IPS-18c (cell line): Measurements from ENCODE around the gene DHRS13.
"Not testable (repeated sequence)": the region's sequence is repeated elsewhere in the genome, so short reads cannot be mapped to it uniquely, and the experiment has no call there.

Experiments used
- H3K4me3 ChIP-seq: 2 replicates; pipeline ENCODE4 v1.7.0; 2013; ENCODE audit warnings: low read depth, mild to moderate bottlenecking, low read length, moderate library complexity; ENCODE audit not compliant: insufficient read depth
- H3K9me3 ChIP-seq: one replicate; pipeline ENCODE4 v1.6.1; 2013; ENCODE audit warnings: mild to moderate bottlenecking, low read length, moderate library complexity; ENCODE audit not compliant: control insufficient read depth, insufficient read depth

The DHRS13 gene

GRCh38 chr17:28940675-28941074 lies 37.8 kb upstream of the DHRS13 start:
- no peak overlapping the region for H3K4me3 ChIP-seq
- no peaks in the 10 kb centered on the region for H3K9me3 ChIP-seq

DNA sequence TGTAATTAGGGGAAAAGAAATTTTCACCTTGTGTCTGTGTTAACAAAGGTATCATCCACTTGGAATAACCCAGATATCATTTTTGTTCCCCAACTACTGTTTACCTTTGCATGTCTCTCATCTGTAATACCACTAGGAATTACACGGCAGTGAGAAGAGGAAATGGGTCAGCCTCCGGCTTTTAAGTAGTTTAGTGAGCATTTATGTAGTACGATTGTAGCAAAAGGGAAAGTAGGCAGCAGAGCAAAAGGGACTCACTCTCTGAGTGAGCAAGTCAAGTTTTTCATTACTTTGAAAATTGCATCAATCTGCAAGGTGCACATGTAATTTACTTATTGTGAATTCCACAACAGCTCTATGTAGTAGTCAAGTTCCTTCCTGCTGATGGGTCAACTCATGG lies 37.3 kb upstream of the DHRS13 start:
- no peak overlapping the region for H3K4me3 ChIP-seq
- no peaks in the 10 kb centered on the region for H3K9me3 ChIP-seq

DNA sequence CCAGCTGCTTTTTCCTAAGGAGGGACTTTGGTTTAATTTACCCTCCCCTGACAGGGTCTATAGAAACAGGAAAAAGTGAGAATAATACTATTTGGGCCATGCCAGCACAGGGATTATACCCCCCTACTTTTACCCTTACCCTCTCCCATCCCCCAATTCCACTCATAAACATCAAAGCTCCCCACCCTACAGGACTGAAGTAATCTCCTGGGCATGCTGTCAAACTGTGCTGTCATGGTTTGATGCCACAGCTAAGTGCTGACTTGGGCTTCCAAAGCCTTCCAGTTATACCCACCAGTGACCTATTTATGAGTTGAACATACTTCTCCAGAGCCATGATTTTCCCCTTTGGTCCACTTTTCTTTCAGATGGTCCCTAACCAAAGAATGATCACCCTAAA lies 35.7 kb upstream of the DHRS13 start:
- no peaks in the 10 kb centered on the region for H3K9me3 ChIP-seq
- H3K4me3 ChIP-seq, result no peak overlapping the region

DNA sequence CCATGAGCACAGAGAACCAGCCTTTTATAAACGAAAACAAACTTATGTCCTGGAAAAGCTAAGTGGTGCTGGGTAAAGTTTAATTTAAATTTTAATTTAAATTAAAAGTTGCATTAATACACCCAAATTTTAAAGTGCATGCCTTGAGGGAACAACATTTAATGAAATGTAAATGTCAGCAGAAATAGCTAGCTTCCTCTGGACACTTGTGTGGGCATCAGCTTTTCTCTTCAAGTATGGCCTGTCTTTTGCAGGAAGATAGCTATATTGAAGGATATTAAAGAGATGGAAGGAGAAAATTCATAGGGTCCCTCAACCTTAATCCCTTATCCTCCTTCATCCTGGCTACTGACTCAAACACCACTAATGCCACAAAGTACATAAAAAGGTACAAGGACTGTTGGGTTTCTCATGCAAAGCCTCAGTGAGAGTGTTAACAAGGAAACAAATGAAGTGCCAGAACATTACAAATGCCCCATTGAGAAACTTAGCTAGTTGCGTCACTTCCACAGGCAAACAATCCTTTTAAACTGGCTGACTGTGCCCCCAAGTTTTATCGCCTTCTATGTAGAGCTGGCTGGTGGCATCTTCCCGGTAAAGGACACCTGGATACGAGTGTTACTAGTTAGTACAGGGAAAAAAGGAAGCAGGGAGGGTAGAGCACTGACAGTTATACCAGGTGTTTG lies 34.3 kb upstream of the DHRS13 start:
- Histone ChIP-seq H3K4me3 (no peak overlapping the region), H3K9me3 (no peaks in the 10 kb centered on the region)

- Histone ChIP-seq H3K9me3 (no peaks in the 10 kb centered on the region), H3K4me3 (no peak overlapping the region)
Observed at GRCh38 chr17:28935744-28936460, 33.0 kb upstream of the DHRS13 start.

DNA sequence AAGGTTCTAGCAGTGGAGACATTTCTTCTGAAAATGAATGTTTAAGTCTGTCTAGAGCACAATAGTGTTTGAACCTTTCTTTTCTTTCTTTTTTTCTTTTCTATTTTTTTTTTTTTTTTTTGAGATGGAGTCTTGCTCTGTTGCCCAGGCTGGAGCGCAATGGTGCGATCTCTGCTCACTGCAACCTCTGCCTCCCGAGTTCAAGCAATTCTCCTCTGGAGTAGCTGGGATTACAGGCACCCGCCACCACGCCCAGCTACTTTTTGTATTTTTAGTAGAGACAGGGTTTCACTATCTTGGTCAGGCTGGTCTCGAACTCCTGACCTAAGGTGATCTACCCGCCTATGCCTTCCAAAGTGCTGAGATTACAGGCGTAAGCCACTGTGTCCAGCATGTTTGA lies 31.6 kb upstream of the DHRS13 start:
- not testable (repeated sequence) for H3K9me3 ChIP-seq

GRCh38 chr17:28929787-28930186 lies 26.9 kb upstream of the DHRS13 start:
- H3K4me3 ChIP-seq, result no peak overlapping the region
- H3K9me3 ChIP-seq, result no peaks in the 10 kb centered on the region

More for the DNA sequence above, 31.6 kb upstream of the DHRS13 start:
- not testable (repeated sequence) for H3K4me3 ChIP-seq

GRCh38 chr17:28928061-28928460 lies 25.2 kb upstream of the DHRS13 start:
- no peak overlapping the region for H3K4me3 ChIP-seq
- H3K9me3 ChIP-seq, result no peaks in the 10 kb centered on the region

DNA sequence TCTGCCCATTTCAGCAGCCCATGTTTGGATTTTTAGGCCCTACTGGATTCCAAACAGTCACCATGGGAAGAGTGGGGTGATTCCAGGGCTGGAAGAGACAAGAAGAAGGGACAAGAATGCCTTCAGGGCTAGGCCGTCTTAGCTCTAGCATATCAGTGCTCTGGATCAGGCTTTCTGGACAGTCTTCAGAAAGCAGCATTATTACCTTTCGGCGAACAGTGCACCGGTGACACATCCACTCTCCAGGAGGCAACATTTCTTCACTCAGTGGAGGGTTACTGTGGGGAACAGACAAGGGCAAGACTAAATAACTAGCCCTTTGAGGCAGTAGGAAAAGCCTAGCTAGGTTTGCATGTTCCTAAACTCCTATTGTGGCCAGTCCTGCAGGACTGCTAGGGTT lies 23.9 kb upstream of the DHRS13 start:
- no peak overlapping the region for H3K4me3 ChIP-seq
- H3K9me3 ChIP-seq, result no peaks in the 10 kb centered on the region

GRCh38 chr17:28926366-28926765 lies 23.5 kb upstream of the DHRS13 start:
- H3K9me3 ChIP-seq, result no peaks in the 10 kb centered on the region
- H3K4me3 ChIP-seq, result no peak overlapping the region

- no peaks in the 10 kb centered on the region for H3K9me3 ChIP-seq
- H3K4me3 ChIP-seq, result no peak overlapping the region
Observed at GRCh38 chr17:28925912-28926365, 23.1 kb upstream of the DHRS13 start.

- H3K9me3 ChIP-seq, result no peaks in the 10 kb centered on the region
- no peak overlapping the region for H3K4me3 ChIP-seq
Observed at GRCh38 chr17:28920201-28920600, 17.3 kb upstream of the DHRS13 start.

DNA sequence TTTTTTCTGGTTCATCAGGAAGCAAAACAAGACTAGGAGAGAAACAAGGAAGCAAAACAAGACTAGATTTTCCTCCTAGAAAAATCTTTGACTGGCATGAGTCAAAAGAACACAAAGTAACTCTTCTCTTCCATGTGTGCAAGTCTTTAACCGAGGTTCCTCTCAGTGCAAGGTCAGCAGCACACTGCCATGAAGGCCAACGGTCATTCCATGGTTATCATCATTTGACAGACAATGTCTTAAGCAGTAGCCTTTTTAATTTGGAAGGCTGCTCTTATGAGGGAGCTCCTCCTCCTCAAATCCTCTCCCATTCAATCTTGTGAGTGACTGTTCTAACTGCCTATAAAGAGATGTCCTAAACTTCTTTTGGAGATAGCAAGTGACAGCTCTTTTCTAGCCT lies 15.4 kb upstream of the DHRS13 start:
- H3K4me3 ChIP-seq, result no peak overlapping the region
- no peaks in the 10 kb centered on the region for H3K9me3 ChIP-seq

DNA sequence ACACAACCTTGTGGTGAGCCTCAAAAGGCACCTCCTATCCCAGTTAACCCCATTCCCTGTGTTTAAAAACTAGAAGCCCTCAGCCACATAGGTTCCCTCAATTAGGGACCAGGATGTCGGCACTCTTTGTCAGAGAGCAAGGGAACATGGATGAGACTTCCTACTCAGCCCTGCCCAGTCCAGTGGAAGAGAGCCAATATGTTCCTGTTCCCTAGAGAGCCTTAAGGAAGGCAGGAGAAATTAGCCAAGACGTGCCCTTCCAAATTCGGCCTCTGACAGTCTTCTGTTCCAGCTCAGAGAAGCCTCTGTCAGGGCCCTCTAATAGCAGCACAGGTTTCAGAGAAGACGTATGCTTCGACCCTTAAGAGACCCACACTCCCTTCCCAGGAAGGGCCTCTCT lies 14.6 kb upstream of the DHRS13 start:
- no peaks in the 10 kb centered on the region for H3K9me3 ChIP-seq
- H3K4me3 ChIP-seq, result no peak overlapping the region

DNA sequence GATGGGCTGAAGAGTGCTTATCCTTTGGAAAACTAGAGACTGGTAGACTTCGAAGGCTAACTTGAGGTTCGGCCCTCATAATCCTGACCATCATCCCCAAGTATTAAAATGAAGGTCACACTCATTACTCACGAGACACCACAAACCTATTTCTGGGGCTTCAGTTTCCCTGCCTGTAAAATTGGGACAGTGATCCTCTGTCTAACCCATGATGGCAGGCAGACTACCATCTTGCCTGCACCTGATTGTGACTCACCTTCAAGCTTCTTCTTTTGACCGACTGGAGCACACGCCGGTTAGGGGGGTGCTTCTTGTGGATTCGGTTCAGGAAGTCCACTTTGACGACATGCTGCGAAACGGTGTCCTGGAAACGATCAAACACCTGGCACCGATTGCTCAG lies 14.2 kb upstream of the DHRS13 start:
- Histone ChIP-seq H3K4me3 (no peak overlapping the region), H3K9me3 (no peaks in the 10 kb centered on the region)

DNA sequence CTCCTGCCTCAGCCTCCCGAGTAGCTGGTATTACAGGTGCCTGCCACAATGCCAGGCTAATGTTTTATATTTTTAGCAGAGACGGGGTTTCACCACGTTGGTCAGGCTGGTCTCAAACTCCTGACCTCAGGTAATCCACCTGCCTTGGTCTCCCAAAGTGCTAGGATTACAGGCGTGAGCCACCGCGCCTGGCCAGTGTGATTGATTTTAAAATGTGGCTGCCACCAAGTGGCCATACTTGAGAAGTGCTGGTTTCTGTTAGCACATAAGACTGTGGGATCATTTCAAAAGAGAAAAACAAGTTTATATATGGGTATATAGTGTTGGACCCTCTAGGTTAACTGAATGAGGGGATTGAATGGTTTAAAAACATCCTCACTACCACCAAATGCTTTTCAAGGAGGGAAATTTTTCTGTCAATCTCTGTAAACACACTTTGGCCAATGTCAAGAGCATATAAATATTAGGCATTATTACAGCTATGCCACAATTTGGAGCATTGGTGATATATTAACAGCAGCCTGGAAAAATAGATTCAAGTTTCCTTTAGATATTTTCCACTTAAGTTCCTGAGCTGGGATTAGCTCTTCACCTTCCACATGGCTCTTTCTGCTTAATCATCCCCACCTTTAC lies 13.5 kb upstream of the DHRS13 start:
- Histone ChIP-seq H3K9me3 (no peaks in the 10 kb centered on the region), H3K4me3 (no peak overlapping the region)

DNA sequence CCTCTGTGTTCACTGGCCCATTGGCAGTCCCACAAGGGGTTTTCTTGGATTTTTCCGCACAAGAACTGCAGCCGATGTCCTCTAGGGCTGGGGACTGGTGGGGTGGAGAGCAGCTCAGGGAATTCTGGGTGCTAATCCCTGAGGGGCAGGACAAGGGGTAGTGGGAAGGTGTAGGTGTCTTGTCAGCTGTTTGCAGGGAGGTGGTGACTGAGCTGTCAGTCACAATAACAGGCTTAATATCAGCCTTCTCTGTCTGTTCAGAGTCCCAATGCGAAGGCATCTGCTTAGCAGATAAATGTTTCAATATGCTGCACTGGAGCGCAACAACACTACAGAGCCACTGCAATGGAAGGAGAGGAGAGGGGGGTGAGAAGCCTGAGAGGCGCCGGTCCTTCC lies 10.1 kb upstream of the DHRS13 start:
- no peak overlapping the region for H3K4me3 ChIP-seq
- H3K9me3 ChIP-seq, result no peaks in the 10 kb centered on the region

GRCh38 chr17:28912281-28912937 lies 9.5 kb upstream of the DHRS13 start:
- Histone ChIP-seq H3K9me3 (no peaks in the 10 kb centered on the region), H3K4me3 (no peak overlapping the region)
